H9 (cell line): ENCODE data around the gene SYNE2. TPM values are rescaled to one million over a fixed set of nuclear protein-coding genes. Genes with fewer than 3 reads are reported as not detected.

Source experiments
- DNase-seq: peaks from one replicate; pipeline ENCODE4 v3.0.0-alpha.2; 2017
- H2AFZ ChIP-seq: one replicate; pipeline ENCODE4 v1.6.1; 2013; ENCODE audit warnings: mild to moderate bottlenecking, low read length, control low read depth, moderate library complexity
- H2AK5ac ChIP-seq: 2 replicates; pipeline ENCODE4 v1.6.1; 2013; ENCODE audit warnings: low read length, control low read depth, mixed read lengths; ENCODE audit not compliant: insufficient read length
- H2BK120ac ChIP-seq: one replicate; pipeline ENCODE4 v1.6.1; 2013; ENCODE audit warnings: low read depth, mild to moderate bottlenecking, low read length, control low read depth, inconsistent platforms; ENCODE audit not compliant: poor library complexity, severe bottlenecking
- H2BK12ac ChIP-seq: 2 replicates; pipeline ENCODE4 v1.6.1; 2013; ENCODE audit warnings: low read length, control low read depth, mixed read lengths, low read depth; ENCODE audit not compliant: insufficient read length
- H2BK15ac ChIP-seq: 2 replicates; pipeline ENCODE4 v1.6.1; 2013; ENCODE audit warnings: low read depth, low read length, control low read depth
- H2BK20ac ChIP-seq: one replicate; pipeline ENCODE4 v1.6.1; 2013; ENCODE audit warnings: low read depth, mild to moderate bottlenecking, low read length, control low read depth, inconsistent platforms; ENCODE audit not compliant: poor library complexity, severe bottlenecking
- H2BK5ac ChIP-seq: 2 replicates; pipeline ENCODE4 v1.6.1; 2013; ENCODE audit warnings: low read length, control low read depth, mixed read lengths; ENCODE audit not compliant: insufficient read length
- H3K14ac ChIP-seq: 2 replicates; pipeline ENCODE4 v1.6.1; 2013; ENCODE audit warnings: low read length, control low read depth; ENCODE audit not compliant: insufficient read depth
- H3K18ac ChIP-seq: 2 replicates; pipeline ENCODE4 v1.6.1; 2013; ENCODE audit warnings: low read depth, mild to moderate bottlenecking, mixed read lengths, low read length, control low read depth; ENCODE audit not compliant: insufficient read length
- H3K23ac ChIP-seq: 2 replicates; pipeline ENCODE4 v1.6.1; 2013; ENCODE audit warnings: low read length, control low read depth, mixed read lengths, low read depth; ENCODE audit not compliant: insufficient read length
- H3K23me2 ChIP-seq: 2 replicates; pipeline ENCODE4 v1.6.1; 2013; ENCODE audit warnings: low read depth, mild to moderate bottlenecking, mixed read lengths, low read length, control low read depth; ENCODE audit not compliant: insufficient read length, poor library complexity, severe bottlenecking
- H3K27ac ChIP-seq: 2 replicates; pipeline ENCODE4 v1.5.1; 2013; ENCODE audit warnings: low read length, control low read depth, mixed read lengths, low read depth; ENCODE audit not compliant: insufficient read length
- H3K27me3 ChIP-seq: 2 replicates; pipeline ENCODE4 v1.6.1; 2013; ENCODE audit warnings: low read length, control low read depth, inconsistent platforms; ENCODE audit not compliant: insufficient read depth
- H3K4ac ChIP-seq: 2 replicates; pipeline ENCODE4 v1.6.1; 2013; ENCODE audit warnings: low read depth, mild to moderate bottlenecking, control low read depth, inconsistent platforms, low read length, moderate library complexity
- H3K4me1 ChIP-seq: 2 replicates; pipeline ENCODE4 v1.6.1; 2013; ENCODE audit warnings: low read length, control low read depth, inconsistent platforms; ENCODE audit not compliant: insufficient read depth
- H3K4me2 ChIP-seq: 2 replicates; pipeline ENCODE4 v1.6.1; 2013; ENCODE audit warnings: low read length, control low read depth, mixed read lengths; ENCODE audit not compliant: insufficient read length, insufficient read depth
- H3K56ac ChIP-seq: 2 replicates; pipeline ENCODE4 v1.6.1; 2013; ENCODE audit warnings: low read depth, mild to moderate bottlenecking, mixed read lengths, low read length, control low read depth; ENCODE audit not compliant: insufficient read length
- H3K79me1 ChIP-seq: 2 replicates; pipeline ENCODE4 v1.6.1; 2013; ENCODE audit warnings: low read depth, mild to moderate bottlenecking, moderate library complexity, low read length, control low read depth, inconsistent platforms; ENCODE audit not compliant: insufficient read depth, poor library complexity, severe bottlenecking
- H3K79me2 ChIP-seq: 2 replicates; pipeline ENCODE4 v1.6.1; 2013; ENCODE audit warnings: low read length, control low read depth, inconsistent platforms; ENCODE audit not compliant: insufficient read depth
- H3K9ac ChIP-seq: 2 replicates; pipeline ENCODE4 v1.6.1; 2013; ENCODE audit warnings: low read length, control low read depth, mixed read lengths; ENCODE audit not compliant: insufficient read length; ENCODE audit errors: extremely low read depth
- H3K9me3 ChIP-seq: one replicate; pipeline ENCODE4 v1.6.1; 2013; ENCODE audit warnings: low read depth, low read length, inconsistent platforms; ENCODE audit not compliant: control insufficient read depth
- H3T11ph ChIP-seq: one replicate; pipeline ENCODE4 v1.6.1; 2013; ENCODE audit warnings: mild to moderate bottlenecking, low read length, control low read depth, inconsistent platforms
- H4K20me1 ChIP-seq: one replicate; pipeline ENCODE4 v1.6.1; 2013; ENCODE audit not compliant: control insufficient read depth, insufficient read length, insufficient read depth
- H4K5ac ChIP-seq: 2 replicates; pipeline ENCODE4 v1.6.1; 2013; ENCODE audit warnings: low read depth, mild to moderate bottlenecking, mixed read lengths, low read length, control low read depth; ENCODE audit not compliant: insufficient read length
- H4K8ac ChIP-seq: replicated peaks from 2 replicates; pipeline ENCODE4 v1.6.1; 2013; ENCODE audit warnings: low read length, control low read depth, mixed read lengths, low read depth; ENCODE audit not compliant: insufficient read length
- H4K91ac ChIP-seq: 2 replicates; pipeline ENCODE4 v1.6.1; 2013; ENCODE audit warnings: low read depth, mild to moderate bottlenecking, moderate library complexity, mixed read lengths, low read length, control low read depth; ENCODE audit not compliant: insufficient read length
- H3K27ac Mint-ChIP-seq, 3 experiments: 2 replicates in 2 of 3; 3 replicates in 1 of 3; pipeline ENCODE4 v1.8.0; 2020 to 2021; ENCODE audit warnings: mixed read lengths in 3 of 3, mild to moderate bottlenecking in 1 of 3, moderate library complexity in 1 of 3
- H3K27me3 Mint-ChIP-seq: 2 replicates; pipeline ENCODE4 v1.8.0; 2021; ENCODE audit warnings: low read depth, mild to moderate bottlenecking, moderate library complexity, mixed read lengths
- H3K36me3 Mint-ChIP-seq, 3 experiments: 2 replicates in 2 of 3; 3 replicates in 1 of 3; pipeline ENCODE4 v1.8.0; 2020 to 2021; ENCODE audit warnings: low read depth in 3 of 3, mixed read lengths in 3 of 3; ENCODE audit not compliant: insufficient read depth in 1 of 3
- H3K4me1 Mint-ChIP-seq, 2 experiments: 2 replicates each; pipeline ENCODE4 v1.8.0; 2020; ENCODE audit warnings: mixed read lengths in 2 of 2
- H3K4me3 Mint-ChIP-seq, 2 experiments: 2 replicates in 1 of 2; 3 replicates in 1 of 2; pipeline ENCODE4 v1.8.0; 2020 to 2021; ENCODE audit warnings: mild to moderate bottlenecking in 2 of 2, mixed read lengths in 2 of 2, moderate library complexity in 1 of 2
- H3K9me3 Mint-ChIP-seq, 2 experiments: 2 replicates in 1 of 2; 3 replicates in 1 of 2; pipeline ENCODE4 v1.8.0; 2020; ENCODE audit warnings: mild to moderate bottlenecking in 2 of 2, mixed read lengths in 2 of 2, moderate library complexity in 1 of 2
- WGBS: extraction: QIAGEN DNeasy Blood & Tissue Kit; methylation state at CpG from one replicate; pipeline ENCODE4 v1.1.7; 2013; ENCODE audit warnings: missing lambda C conversion rate, low lambda C conversion rate, mixed read lengths; ENCODE audit not compliant: insufficient read length; ENCODE audit errors: extremely low coverage; 5-methylcytosine and 5-hydroxymethylcytosine counted together
- total RNA-seq: library from RNA; stranded (reverse); gene quantifications from 2 replicates; pipeline ENCODE4 v1.2.1, GENCODE V29; 2021
- TF ChIP-seq, protein P1 (sequence below): fragments of 200-600 bp; sonication (generic); conservative IDR thresholded peaks from 3 replicates; pipeline ENCODE4 v1.8.0; 2021; ENCODE audit warnings: antibody characterized with exemption, mild to moderate bottlenecking

The SYNE2 gene
- total RNA-seq, 1 experiment from 2014 or later: 43.3 TPM

DNA sequence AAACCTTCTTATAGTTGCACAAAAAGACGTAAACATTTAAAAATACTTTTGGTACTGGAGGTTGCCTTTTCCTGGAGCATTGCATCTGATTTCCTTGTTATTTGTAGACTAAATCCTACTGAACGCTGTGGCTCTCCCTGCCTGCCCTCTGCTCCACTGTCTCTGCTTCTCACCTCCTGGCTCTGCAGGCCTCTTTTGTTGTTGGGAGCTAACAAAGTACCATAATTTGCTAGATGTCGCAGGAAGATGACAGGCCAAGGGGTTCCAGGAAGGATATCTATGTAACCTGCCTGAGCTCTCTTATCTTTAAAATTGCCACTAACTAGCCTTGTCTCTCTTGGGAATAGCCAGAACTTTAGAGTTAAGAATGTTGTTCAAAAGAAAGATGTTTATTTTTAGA lies 21.4 kb downstream of the SYNE2 start:
- 0 out of 7 replicates have a peak, but pooled peaks cover 0 to under 1% (median 0%) of the 10 kb centered on the region in 3 experiments for H3K36me3 Mint-ChIP-seq
- peaks cover 2% of the 10 kb centered on the region; the same call in 1 of the 2 replicates for H3K79me2 ChIP-seq
- no peak overlapping the region for H3K4ac ChIP-seq
- no peak overlapping the region for H2BK5ac ChIP-seq
- no peak overlapping the region for H3K23ac ChIP-seq
- H2AFZ ChIP-seq: no peak overlapping the region
- no peaks in the 10 kb centered on the region for H3K9me3 ChIP-seq
- no peak overlapping the region for H3K4me2 ChIP-seq
- WGBS: no CpG with 5 or more reads among the region's 3 CpGs
- H3K4me1 Mint-ChIP-seq: peaks cover 12 to 15% of the 10 kb centered on the region in 2 experiments
- no peak overlapping the region for H2AK5ac ChIP-seq
- H3K27me3 Mint-ChIP-seq: no peaks in the 10 kb centered on the region
- H2BK12ac ChIP-seq: no peak overlapping the region
- H4K8ac ChIP-seq: no peak overlapping the region
- H3K56ac ChIP-seq: no peak overlapping the region
- H3K27me3 ChIP-seq: no peaks in the 10 kb centered on the region
- no peak overlapping the region for H2BK120ac ChIP-seq
- no peaks in the 10 kb centered on the region for H4K20me1 ChIP-seq
- no peak overlapping the region for H3T11ph ChIP-seq
- no peak overlapping the region for H3K4me3 Mint-ChIP-seq
- no peak overlapping the region for H4K91ac ChIP-seq
- H3K4me1 ChIP-seq: peaks cover 7% of the 10 kb centered on the region; the same call in 1 of the 2 replicates
- no peak overlapping the region for H2BK15ac ChIP-seq
- peak overlapping the region in 1 of 3 experiments; percentile 58; a peak in 4 of 7 replicates for H3K27ac Mint-ChIP-seq
- H2BK20ac ChIP-seq: no peak overlapping the region
- TF ChIP-seq, protein P1, sequence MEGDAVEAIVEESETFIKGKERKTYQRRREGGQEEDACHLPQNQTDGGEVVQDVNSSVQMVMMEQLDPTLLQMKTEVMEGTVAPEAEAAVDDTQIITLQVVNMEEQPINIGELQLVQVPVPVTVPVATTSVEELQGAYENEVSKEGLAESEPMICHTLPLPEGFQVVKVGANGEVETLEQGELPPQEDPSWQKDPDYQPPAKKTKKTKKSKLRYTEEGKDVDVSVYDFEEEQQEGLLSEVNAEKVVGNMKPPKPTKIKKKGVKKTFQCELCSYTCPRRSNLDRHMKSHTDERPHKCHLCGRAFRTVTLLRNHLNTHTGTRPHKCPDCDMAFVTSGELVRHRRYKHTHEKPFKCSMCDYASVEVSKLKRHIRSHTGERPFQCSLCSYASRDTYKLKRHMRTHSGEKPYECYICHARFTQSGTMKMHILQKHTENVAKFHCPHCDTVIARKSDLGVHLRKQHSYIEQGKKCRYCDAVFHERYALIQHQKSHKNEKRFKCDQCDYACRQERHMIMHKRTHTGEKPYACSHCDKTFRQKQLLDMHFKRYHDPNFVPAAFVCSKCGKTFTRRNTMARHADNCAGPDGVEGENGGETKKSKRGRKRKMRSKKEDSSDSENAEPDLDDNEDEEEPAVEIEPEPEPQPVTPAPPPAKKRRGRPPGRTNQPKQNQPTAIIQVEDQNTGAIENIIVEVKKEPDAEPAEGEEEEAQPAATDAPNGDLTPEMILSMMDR: no peak
- no peaks in the 10 kb centered on the region for H3K23me2 ChIP-seq
- no peak overlapping the region for H3K18ac ChIP-seq
- no peak overlapping the region for H4K5ac ChIP-seq
- no peaks in the 10 kb centered on the region for H3K79me1 ChIP-seq
- no peak overlapping the region for H3K27ac ChIP-seq
- no peak overlapping the region for H3K9ac ChIP-seq
- H3K14ac ChIP-seq: no peak overlapping the region
- DNase-seq: no peak
- no peaks in the 10 kb centered on the region for H3K9me3 Mint-ChIP-seq
